GM12878 (cell line): ENCODE data around the gene TRAF5. TPM values are rescaled to one million over a fixed set of nuclear protein-coding genes. Genes with fewer than 3 reads are reported as not detected.

Experiments
- BACH1 ChIP-seq: fragments of 450-650 bp; IDR thresholded peaks from 2 replicates; pipeline ENCODE4 v1.6.1; 2017; ENCODE audit warnings: mild to moderate bottlenecking, borderline replicate concordance
- CBX3 ChIP-seq: fragments of 200-600 bp; sonication (generic); IDR thresholded peaks from 2 replicates; pipeline ENCODE4 v1.6.1; 2016; ENCODE audit warnings: low read depth, borderline replicate concordance
- CBX5 ChIP-seq: sonication (generic); IDR thresholded peaks from 2 replicates; pipeline ENCODE4 v1.6.1; 2016; ENCODE audit warnings: low read depth, moderate library complexity, mild to moderate bottlenecking, inconsistent platforms
- CHD1 ChIP-seq: IDR thresholded peaks from 2 replicates; pipeline ENCODE4 v1.6.1; 2012; ENCODE audit warnings: low read depth, low read length, improper control_type of control experiment
- CREM ChIP-seq: IDR thresholded peaks from 2 replicates; pipeline ENCODE4 v1.6.1; 2014; ENCODE audit warnings: antibody characterized with exemption, low read depth
- CUX1 ChIP-seq: IDR thresholded peaks from 2 replicates; pipeline ENCODE4 v1.6.1; 2012; ENCODE audit warnings: improper control_type of control experiment, low read depth, low read length; ENCODE audit not compliant: insufficient replicate concordance
- FOS ChIP-seq: IDR thresholded peaks from 3 replicates; pipeline ENCODE4 v1.6.1; 2011; ENCODE audit warnings: borderline replicate concordance; ENCODE audit not compliant: insufficient read length; ENCODE audit errors: extremely low read depth
- NRF1 ChIP-seq: conservative IDR thresholded peaks from 2 replicates; pipeline ENCODE4 v1.6.1; 2011; ENCODE audit warnings: mild to moderate bottlenecking, low read depth, low read length, improper control_type of control experiment
- PAX8 ChIP-seq: fragments of 450-650 bp; IDR thresholded peaks from 2 replicates; pipeline ENCODE4 v1.6.1; 2017; ENCODE audit warnings: mild to moderate bottlenecking, moderate library complexity
- PML ChIP-seq: IDR thresholded peaks from 2 replicates; pipeline ENCODE4 v1.6.1; 2012; ENCODE audit warnings: low read length, inconsistent platforms
- RAD51 ChIP-seq: fragments of 450-650 bp; IDR thresholded peaks from 2 replicates; pipeline ENCODE4 v1.6.1; 2016; ENCODE audit warnings: moderate library complexity, mild to moderate bottlenecking, inconsistent platforms
- SREBF2 ChIP-seq: IDR thresholded peaks from 2 replicates; pipeline ENCODE4 v1.6.1; 2012; ENCODE audit warnings: mild to moderate bottlenecking, low read length
- STAT1 ChIP-seq: fragments of 450-650 bp; conservative IDR thresholded peaks from 2 replicates; pipeline ENCODE4 v1.6.1; 2014; ENCODE audit warnings: antibody characterized with exemption, mild to moderate bottlenecking
- ZBTB4 ChIP-seq: fragments of 450-650 bp; formaldehyde crosslinking; IDR thresholded peaks from 2 replicates; pipeline ENCODE4 v1.4.0; 2022; ENCODE audit warnings: mild to moderate bottlenecking, moderate library complexity
- ZZZ3 ChIP-seq: IDR thresholded peaks from 2 replicates; pipeline ENCODE4 v1.6.1; 2011; ENCODE audit warnings: low read depth; ENCODE audit not compliant: control insufficient read depth, insufficient read length
- polyA plus RNA-seq, 11 experiments: library from polyadenylated mRNA; depleted of rRNA in 4 of 11; unstranded in 6 of 11; stranded (reverse) in 5 of 11; fragments of >200 nt; fragmentation: Nextera tagmentation in 4 of 11; fragmentation: Illumina TruSeq in 1 of 11; extraction: Ambion mirVana in 4 of 11; extraction: Trizol in 1 of 11; gene quantifications; 1 replicate in 1 of 11; 2 replicates in 10 of 11; pipeline versions ENCODE4 v1.2.1 to v1.2.3, GENCODE V29; 2011 to 2016; ENCODE audit warnings: inconsistent platforms in 2 of 11, missing spikeins in 2 of 11, low read depth in 1 of 11
- total RNA-seq, 4 experiments: library from RNA; depleted of rRNA in 3 of 4; stranded (reverse); fragments of >200 nt in 3 of 4; fragmentation: Illumina TruSeq in 1 of 4; extraction: Trizol in 1 of 4; gene quantifications; 2 replicates each; pipeline versions ENCODE4 v1.2.1 to v1.2.3, GENCODE V29; 2013 to 2021
- TF ChIP-seq, protein P1 (sequence below): fragments of 450-650 bp; formaldehyde crosslinking; IDR thresholded peaks from 2 replicates; pipeline ENCODE4 v1.4.0; 2020; ENCODE audit warnings: mild to moderate bottlenecking, moderate library complexity

The TRAF5 gene
- total and polyA plus RNA-seq, 10 of the 15 experiments (the other 5 are each of a cell fraction or from before 2014, with no cell fraction given) = 10.6 to 36.5 (median 26.3) TPM

DNA sequence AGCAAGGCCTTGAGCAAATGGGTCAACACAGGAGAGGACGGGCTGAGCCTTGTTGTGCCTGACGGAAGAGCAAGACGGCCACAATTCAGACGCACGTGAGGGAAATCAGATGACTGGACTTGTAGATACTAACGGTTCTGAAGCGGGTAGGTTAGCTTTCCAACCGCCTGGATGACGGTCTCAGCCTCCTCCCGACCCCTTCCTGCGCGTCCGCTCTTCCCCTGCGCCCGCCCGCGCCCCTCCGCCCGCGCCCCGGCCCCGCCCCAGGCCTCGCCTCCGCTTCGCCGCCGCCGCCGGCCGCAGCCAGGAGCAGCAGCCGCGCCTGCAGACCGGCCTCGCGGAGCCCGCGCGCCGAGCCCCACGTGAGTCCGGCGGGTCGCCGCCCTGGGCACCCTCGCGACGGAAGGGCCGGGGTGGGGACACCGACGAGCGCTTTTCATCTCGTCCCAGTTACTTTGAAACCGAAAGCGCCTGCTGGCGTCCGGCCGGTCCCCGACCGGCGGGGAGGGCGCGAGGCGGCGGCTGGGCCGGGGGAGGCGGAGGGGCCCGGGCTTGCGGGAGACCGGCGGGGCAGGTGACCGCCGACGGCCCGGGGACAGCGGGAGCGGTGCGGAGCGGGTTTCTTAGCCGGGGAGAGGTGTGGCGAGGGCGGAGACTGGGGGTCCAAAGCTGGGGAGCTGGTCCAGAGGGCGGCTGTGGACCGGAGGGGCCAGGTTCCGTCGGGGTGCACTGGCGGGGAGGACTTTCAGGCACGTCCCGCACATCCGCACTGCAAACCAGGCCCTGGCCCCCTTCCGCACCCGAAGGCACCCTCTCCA is at the start of gene TRAF5 (continued):
- TF ChIP-seq ZBTB4 (CRISPR knock-in tag) (no peak), CBX3 (no peak), STAT1 (no peak), PML (no peak), BACH1 (no peak), CHD1 (no peak), CBX5 (0 out of 2 replicates have a peak, but pooled peaks have one; percentile 19), FOS (no peak), CUX1 (no peak), PAX8 (no peak), NRF1 (no peak), CREM (no peak), SREBF2 (no peak), RAD51 (no peak; the same call in 1 of the 2 replicates), ZZZ3 (no peak)
- TF ChIP-seq, protein P1, sequence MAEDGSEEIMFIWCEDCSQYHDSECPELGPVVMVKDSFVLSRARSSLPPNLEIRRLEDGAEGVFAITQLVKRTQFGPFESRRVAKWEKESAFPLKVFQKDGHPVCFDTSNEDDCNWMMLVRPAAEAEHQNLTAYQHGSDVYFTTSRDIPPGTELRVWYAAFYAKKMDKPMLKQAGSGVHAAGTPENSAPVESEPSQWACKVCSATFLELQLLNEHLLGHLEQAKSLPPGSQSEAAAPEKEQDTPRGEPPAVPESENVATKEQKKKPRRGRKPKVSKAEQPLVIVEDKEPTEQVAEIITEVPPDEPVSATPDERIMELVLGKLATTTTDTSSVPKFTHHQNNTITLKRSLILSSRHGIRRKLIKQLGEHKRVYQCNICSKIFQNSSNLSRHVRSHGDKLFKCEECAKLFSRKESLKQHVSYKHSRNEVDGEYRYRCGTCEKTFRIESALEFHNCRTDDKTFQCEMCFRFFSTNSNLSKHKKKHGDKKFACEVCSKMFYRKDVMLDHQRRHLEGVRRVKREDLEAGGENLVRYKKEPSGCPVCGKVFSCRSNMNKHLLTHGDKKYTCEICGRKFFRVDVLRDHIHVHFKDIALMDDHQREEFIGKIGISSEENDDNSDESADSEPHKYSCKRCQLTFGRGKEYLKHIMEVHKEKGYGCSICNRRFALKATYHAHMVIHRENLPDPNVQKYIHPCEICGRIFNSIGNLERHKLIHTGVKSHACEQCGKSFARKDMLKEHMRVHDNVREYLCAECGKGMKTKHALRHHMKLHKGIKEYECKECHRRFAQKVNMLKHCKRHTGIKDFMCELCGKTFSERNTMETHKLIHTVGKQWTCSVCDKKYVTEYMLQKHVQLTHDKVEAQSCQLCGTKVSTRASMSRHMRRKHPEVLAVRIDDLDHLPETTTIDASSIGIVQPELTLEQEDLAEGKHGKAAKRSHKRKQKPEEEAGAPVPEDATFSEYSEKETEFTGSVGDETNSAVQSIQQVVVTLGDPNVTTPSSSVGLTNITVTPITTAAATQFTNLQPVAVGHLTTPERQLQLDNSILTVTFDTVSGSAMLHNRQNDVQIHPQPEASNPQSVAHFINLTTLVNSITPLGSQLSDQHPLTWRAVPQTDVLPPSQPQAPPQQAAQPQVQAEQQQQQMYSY (CRISPR knock-in tag) = no peak
